Transverse colon (tissue), 3 donors: ENCODE results near the gene STEAP1B.

Source experiments
- CTCF ChIP-seq, 5 experiments: fragments of 200-600 bp in 3 of 5; fragments of 450-650 bp in 2 of 5; sonication (generic) in 3 of 5; IDR thresholded peaks; 1 replicate in 2 of 5; 2 replicates in 3 of 5; pipeline ENCODE4 v1.5.1; 2016 to 2017; ENCODE audit warnings: antibody characterized with exemption in 5 of 5, inconsistent platforms in 3 of 5, mild to moderate bottlenecking in 2 of 5, moderate library complexity in 1 of 5
- EP300 ChIP-seq: sonication (generic); formaldehyde crosslinking; IDR thresholded peaks from one replicate; pipeline ENCODE4 v1.6.1; 2017; ENCODE audit warnings: antibody characterized with exemption, low read depth

- TF ChIP-seq CTCF (IDR thresholded peaks at IDR 0.05) (no peak), EP300 (no peak)
Measured at GRCh38 chr7:22400936-22401553, 98.9 kb downstream of the STEAP1B start.
